Smooth muscle cell (in vitro differentiated cells): ENCODE results near the gene TMEM143. TPM values are rescaled to one million over a fixed set of nuclear protein-coding genes. Genes with fewer than 3 reads are reported as not detected.
A peak's percentile ranks its signal among the peaks of the same experiment; 100 is the strongest.
"Not testable (repeated sequence)": the region's sequence is repeated elsewhere in the genome, so short reads cannot be mapped to it uniquely, and the experiment has no call there.

Source experiments
- DNase-seq: peaks from one replicate; lab custom pipeline; 2025; ENCODE audit not compliant: unreplicated experiment; lab: John Stamatoyannopoulos, UW
- H2AFZ ChIP-seq: fragments of 200-600 bp; sonication (generic); 2 replicates; pipeline ENCODE4 v1.6.0; 2016; ENCODE audit warnings: antibody characterized with exemption, low read depth, mild to moderate bottlenecking
- H3F3A ChIP-seq: fragments of 200-600 bp; sonication (generic); 2 replicates; pipeline ENCODE4 v1.6.0; 2017; ENCODE audit warnings: antibody characterized with exemption, low read depth
- H3K27ac ChIP-seq: fragments of 200-600 bp; sonication (generic); 2 replicates; pipeline ENCODE4 v1.5.1; 2016; ENCODE audit warnings: low read depth, mild to moderate bottlenecking
- H3K27me3 ChIP-seq: fragments of 200-600 bp; sonication (generic); 2 replicates; pipeline ENCODE4 v1.6.1; 2016; ENCODE audit warnings: low read depth, mild to moderate bottlenecking
- H3K36me3 ChIP-seq: fragments of 200-600 bp; sonication (generic); 2 replicates; pipeline ENCODE4 v1.5.1; 2016; ENCODE audit warnings: low read depth
- H3K4me1 ChIP-seq: fragments of 200-600 bp; sonication (generic); 2 replicates; pipeline ENCODE4 v1.5.1; 2016; ENCODE audit warnings: low read depth
- H3K4me2 ChIP-seq: fragments of 200-600 bp; sonication (generic); 2 replicates; pipeline ENCODE4 v1.6.0; 2016; ENCODE audit warnings: mild to moderate bottlenecking
- H3K4me3 ChIP-seq: fragments of 200-600 bp; sonication (generic); 2 replicates; pipeline ENCODE4 v1.5.1; 2016; ENCODE audit warnings: mild to moderate bottlenecking
- H3K79me2 ChIP-seq: fragments of 200-600 bp; sonication (generic); 2 replicates; pipeline ENCODE4 v1.6.0; 2016; ENCODE audit warnings: low read depth, mild to moderate bottlenecking
- H3K9ac ChIP-seq: fragments of 200-600 bp; sonication (generic); 2 replicates; pipeline ENCODE4 v1.6.0; 2016; ENCODE audit warnings: low read depth
- H3K9me3 ChIP-seq: fragments of 200-600 bp; sonication (generic); replicated peaks from 2 replicates; pipeline ENCODE4 v1.5.1; 2016; ENCODE audit warnings: low read depth
- H4K20me1 ChIP-seq: fragments of 200-600 bp; sonication (generic); 2 replicates; pipeline ENCODE4 v1.6.0; 2016; ENCODE audit warnings: low read depth
- CTCF ChIP-seq: fragments of 200-600 bp; sonication (generic); IDR thresholded peaks from 2 replicates; pipeline ENCODE4 v1.5.1; 2017; ENCODE audit warnings: borderline replicate concordance, mild to moderate bottlenecking, antibody characterized with exemption; ENCODE audit not compliant: insufficient read depth, poor library complexity, severe bottlenecking
- WGBS: methylation state at CpG from one replicate; pipeline ENCODE4 v1.1.7; 2016; ENCODE audit warnings: low lambda C conversion rate; 5-methylcytosine and 5-hydroxymethylcytosine counted together
- polyA plus RNA-seq: library from polyadenylated mRNA; unstranded; fragments of >200 nt; fragmentation: Nextera tagmentation; extraction: Ambion mirVana; gene quantifications from 2 replicates; pipeline ENCODE4 v1.2.1, GENCODE V29; 2016
- total RNA-seq: library from RNA; depleted of rRNA; stranded (reverse); fragments of >200 nt; gene quantifications from 2 replicates; pipeline ENCODE4 v1.2.3, GENCODE V29; 2014

Gene TMEM143
- total and polyA plus RNA-seq, 2 experiments from 2014 or later = 3.8 to 11.2 TPM

GRCh38 chr19:48319647-48320541 is 43.8 kb downstream of the TMEM143 start:
- WGBS = 34% methylated on average over 16 of the region's 16 CpGs
- H3K9me3 ChIP-seq = no peaks in the 10 kb centered on the region
- TF ChIP-seq CTCF = peak; percentile 90
- H3K4me3 ChIP-seq = no peak overlapping the region
- H3K4me1 ChIP-seq = peaks cover 14% of the 10 kb centered on the region
- peak overlapping the region; percentile 21 for H3K27ac ChIP-seq
- H3K27me3 ChIP-seq = no peaks in the 10 kb centered on the region
- H3K4me2 ChIP-seq = peak overlapping the region; percentile 88
- peaks cover 16% of the 10 kb centered on the region for H3F3A ChIP-seq
- H2AFZ ChIP-seq = peak overlapping the region; percentile 26
- H4K20me1 ChIP-seq = no peaks in the 10 kb centered on the region
- H3K9ac ChIP-seq = no peak overlapping the region
- DNase-seq = peak; percentile 71
- H3K36me3 ChIP-seq = no peaks in the 10 kb centered on the region
- H3K79me2 ChIP-seq = no peaks in the 10 kb centered on the region

GRCh38 chr19:48318286-48318987 is 45.3 kb downstream of the TMEM143 start:
- H3K36me3 ChIP-seq = no peaks in the 10 kb centered on the region
- peaks cover 7% of the 10 kb centered on the region for H3F3A ChIP-seq
- H2AFZ ChIP-seq = no peak overlapping the region
- no peak overlapping the region for H3K4me2 ChIP-seq
- 95% methylated on average over 21 of the region's 21 CpGs for WGBS
- no peaks in the 10 kb centered on the region for H3K9me3 ChIP-seq
- H3K4me1 ChIP-seq = peaks cover 14% of the 10 kb centered on the region
- H3K4me3 ChIP-seq = no peak overlapping the region
- H4K20me1 ChIP-seq = no peaks in the 10 kb centered on the region
- no peak for TF ChIP-seq CTCF
- no peak overlapping the region for H3K27ac ChIP-seq
- no peak overlapping the region for H3K9ac ChIP-seq
- no peak for DNase-seq
- H3K79me2 ChIP-seq = no peaks in the 10 kb centered on the region
- no peaks in the 10 kb centered on the region for H3K27me3 ChIP-seq

GRCh38 chr19:48317708-48317960 is 46.1 kb downstream of the TMEM143 start:
- DNase-seq, H3K9me3 ChIP-seq, H3F3A ChIP-seq, H3K4me1 ChIP-seq, H3K4me2 ChIP-seq, H3K4me3 ChIP-seq, H3K36me3 ChIP-seq, H2AFZ ChIP-seq, H3K9ac ChIP-seq, H3K79me2 ChIP-seq, H4K20me1 ChIP-seq, H3K27me3 ChIP-seq: not testable (repeated sequence)
- WGBS = 86% methylated on average over 9 of the region's 9 CpGs
- H3K27ac ChIP-seq = peak overlapping the region; percentile 37

- no peaks in the 10 kb centered on the region for H3K9me3 ChIP-seq
- no peak overlapping the region for H2AFZ ChIP-seq
- no peak overlapping the region for H3K27ac ChIP-seq
- H4K20me1 ChIP-seq = no peaks in the 10 kb centered on the region
- no peaks in the 10 kb centered on the region for H3K79me2 ChIP-seq
- H3K27me3 ChIP-seq = no peaks in the 10 kb centered on the region
- no peak for TF ChIP-seq CTCF
- H3K4me2 ChIP-seq = no peak overlapping the region
- no peak for DNase-seq
- no peak overlapping the region for H3K9ac ChIP-seq
- H3F3A ChIP-seq = peaks cover 5% of the 10 kb centered on the region
- H3K4me1 ChIP-seq = peaks cover 4% of the 10 kb centered on the region
- no peak overlapping the region for H3K4me3 ChIP-seq
- WGBS = 92% methylated on average over 7 of the region's 7 CpGs
- no peaks in the 10 kb centered on the region for H3K36me3 ChIP-seq
Observed at GRCh38 chr19:48315712-48316111, 48.0 kb downstream of the TMEM143 start.
